DOHH2 (cell line): Measurements from ENCODE around the gene GABPA.

Experiments used
- EZH2phosphoT487 ChIP-seq: fragments of 200-600 bp; sonication (generic); IDR thresholded peaks from 2 replicates; pipeline ENCODE4 v1.6.1; 2017; ENCODE audit warnings: borderline replicate concordance, mild to moderate bottlenecking, antibody characterized with exemption, low read length, moderate library complexity, mixed read lengths
- TF ChIP-seq, protein P1 (sequence below): fragments of 200-600 bp; sonication (generic); IDR thresholded peaks from one replicate; pipeline ENCODE4 v1.5.1; 2014; ENCODE audit warnings: antibody characterized with exemption, mild to moderate bottlenecking, low read depth, low read length; ENCODE audit not compliant: poor library complexity, severe bottlenecking

DNA sequence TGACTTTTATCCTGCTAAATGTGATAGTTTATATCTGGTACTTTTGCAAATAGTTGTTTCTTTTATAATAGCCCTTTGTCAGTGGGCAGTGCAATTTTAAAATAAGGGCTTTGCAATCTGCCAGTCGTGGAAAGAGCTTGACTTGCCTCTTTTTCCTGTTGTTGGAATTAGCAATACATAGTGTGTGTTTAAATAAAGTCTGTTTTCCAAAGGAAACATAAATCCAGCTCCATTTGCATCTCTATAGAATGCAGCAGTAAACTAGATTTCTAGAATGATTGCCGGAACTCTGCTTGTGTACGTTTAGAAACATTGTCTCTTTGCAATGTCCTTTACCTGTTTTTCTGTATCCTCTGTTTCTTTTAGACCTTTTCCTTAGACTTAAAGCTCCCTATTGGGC, 33.1 kb downstream of the GABPA start:
- TF ChIP-seq, protein P1, sequence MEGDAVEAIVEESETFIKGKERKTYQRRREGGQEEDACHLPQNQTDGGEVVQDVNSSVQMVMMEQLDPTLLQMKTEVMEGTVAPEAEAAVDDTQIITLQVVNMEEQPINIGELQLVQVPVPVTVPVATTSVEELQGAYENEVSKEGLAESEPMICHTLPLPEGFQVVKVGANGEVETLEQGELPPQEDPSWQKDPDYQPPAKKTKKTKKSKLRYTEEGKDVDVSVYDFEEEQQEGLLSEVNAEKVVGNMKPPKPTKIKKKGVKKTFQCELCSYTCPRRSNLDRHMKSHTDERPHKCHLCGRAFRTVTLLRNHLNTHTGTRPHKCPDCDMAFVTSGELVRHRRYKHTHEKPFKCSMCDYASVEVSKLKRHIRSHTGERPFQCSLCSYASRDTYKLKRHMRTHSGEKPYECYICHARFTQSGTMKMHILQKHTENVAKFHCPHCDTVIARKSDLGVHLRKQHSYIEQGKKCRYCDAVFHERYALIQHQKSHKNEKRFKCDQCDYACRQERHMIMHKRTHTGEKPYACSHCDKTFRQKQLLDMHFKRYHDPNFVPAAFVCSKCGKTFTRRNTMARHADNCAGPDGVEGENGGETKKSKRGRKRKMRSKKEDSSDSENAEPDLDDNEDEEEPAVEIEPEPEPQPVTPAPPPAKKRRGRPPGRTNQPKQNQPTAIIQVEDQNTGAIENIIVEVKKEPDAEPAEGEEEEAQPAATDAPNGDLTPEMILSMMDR, result no peak
- TF ChIP-seq EZH2phosphoT487, result no peak
